GM21529 (cell line): ENCODE data around the gene TNKS2.

ENCODE experiments used
- ATAC-seq: cut with Tn5 transposase; IDR thresholded peaks from one replicate; pipeline ENCODE4 v1.9.1; 2021; ENCODE audit not compliant: unreplicated experiment

The TNKS2 gene

DNA sequence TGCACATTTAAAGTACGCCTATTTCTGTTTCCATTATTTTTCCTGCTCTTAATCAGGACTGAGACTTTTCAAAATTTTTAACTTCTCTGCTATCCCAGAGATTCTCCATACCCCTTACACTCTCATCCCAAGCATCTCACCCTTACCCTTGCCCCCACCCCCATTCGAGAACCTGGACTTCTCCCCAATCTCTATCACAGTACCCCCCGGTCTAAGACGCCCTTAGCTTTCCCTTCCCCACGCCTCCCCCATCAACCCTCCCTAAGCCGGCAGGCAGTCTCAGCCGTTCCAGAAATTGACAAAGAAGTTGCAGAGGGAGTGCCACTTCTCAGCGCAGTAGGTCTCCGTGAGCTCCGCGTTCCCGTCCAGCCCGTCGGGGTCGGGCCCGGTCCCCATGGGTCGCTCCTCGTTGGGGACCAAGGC is 109.7 kb downstream of the TNKS2 start:
- ATAC-seq: peak; percentile 19

- peak; percentile 89 for ATAC-seq
Observed at GRCh38 chr10:91908337-91909116, 110.3 kb downstream of the TNKS2 start.

DNA sequence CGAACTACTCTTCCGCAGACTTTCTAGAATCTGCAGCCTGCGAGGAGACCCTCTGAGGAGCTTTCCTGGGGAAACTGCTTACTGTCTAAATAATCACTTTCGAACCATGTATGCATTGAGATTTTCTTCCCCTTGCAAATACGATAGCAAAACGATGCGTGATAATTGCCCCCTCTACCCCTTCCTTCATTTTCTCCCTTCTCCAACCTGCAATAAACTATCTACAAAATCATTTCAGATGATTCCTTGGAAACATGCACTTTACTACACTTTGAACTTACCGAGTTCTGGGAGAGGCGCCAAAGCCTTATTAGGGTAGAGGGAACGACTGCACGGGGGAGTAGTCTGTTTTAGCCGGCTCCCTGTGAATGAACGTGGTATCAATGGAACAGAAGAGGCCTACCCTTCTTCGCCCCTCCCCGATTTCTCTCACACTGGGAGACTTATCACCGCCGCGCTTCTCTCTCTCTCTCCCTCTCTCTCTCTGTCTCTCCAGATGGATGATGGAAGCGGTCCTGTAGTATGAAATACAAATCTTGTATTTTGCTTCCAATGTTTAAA is 111.0 kb downstream of the TNKS2 start, which contains the start of gene FGFBP3:
Gene FGFBP3, minus strand, starts transcription at position 370 of the 561 bp plus-strand sequence. CDS start 517 bp downstream, outside the sequence.
- ATAC-seq: no peak

DNA sequence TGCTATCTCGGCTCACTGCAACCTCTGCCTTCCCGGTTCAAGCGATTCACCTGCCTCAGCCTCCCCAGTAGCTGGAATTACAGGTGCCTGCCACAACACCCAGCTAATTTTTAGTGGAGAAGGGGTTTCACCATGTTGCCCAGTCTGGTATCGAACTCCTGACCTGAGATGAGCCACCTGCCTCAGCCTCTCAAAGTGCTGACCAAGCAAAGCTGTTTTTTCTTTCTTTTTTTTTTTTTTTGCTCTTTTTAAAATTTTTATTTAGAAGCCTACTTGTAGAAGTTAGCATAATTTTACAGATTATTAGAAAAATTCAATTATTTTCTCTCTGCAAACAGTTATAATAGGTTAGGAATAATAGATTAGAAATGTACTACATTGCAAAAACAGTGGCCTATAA is 112.2 kb downstream of the TNKS2 start:
- no peak for ATAC-seq
